Measurements from ENCODE around the gene TDRD1. TPM values are rescaled to one million over a fixed set of nuclear protein-coding genes. Genes with fewer than 3 reads are reported as not detected.

Gene TDRD1
- total RNA-seq, 4 donors from 2014 or later, result under 0.01 to 0.42 (median 0.22) TPM; not detected in 1

DNA sequence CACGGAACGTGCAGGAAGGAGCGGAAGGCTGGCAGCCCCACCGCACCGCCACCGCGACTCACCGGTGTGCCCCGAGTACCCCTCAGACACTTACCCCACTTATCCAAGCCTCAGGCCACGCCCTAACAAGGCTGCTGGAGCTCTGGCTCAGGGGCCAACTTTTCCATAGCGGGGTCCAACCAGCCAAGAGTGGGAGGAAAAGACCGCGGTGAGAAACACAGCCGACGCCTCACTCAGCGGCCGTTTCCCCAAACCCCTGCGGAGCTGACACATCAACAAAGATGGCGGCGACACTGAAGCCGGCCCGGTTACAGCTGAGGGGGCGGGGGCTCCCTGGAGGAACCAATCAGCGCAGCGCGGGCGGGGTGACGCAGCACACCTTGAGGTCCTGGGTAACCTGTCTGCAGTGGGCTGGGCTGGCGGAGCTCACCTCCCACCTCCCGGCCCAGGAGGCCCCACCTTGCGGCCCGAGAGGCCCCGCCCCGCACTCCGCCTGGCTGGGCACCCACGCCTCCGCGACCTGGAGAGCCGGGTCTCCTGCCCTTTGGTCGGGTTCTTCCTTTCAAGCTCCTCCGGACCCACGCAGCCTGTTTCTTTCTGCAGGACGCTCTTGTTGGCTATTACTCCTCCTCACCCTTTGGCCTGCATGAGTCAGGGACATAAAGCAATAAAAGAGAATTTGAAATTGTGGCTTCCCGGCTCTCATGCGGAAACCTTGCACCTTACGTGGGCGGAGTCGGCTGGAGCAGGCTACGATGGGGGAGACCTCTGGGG is 5.0 kb upstream of the TDRD1 start, which contains the start of gene CCDC186:
CCDC186 (minus strand) TSS at position 283 of the 774 bp plus-strand sequence. CDS start 10,935 bp downstream, outside the sequence.
- DNase-seq (ENCODE audit: low spot score in 2 of 2), result peak; percentile 84 to 89
- H3K4me1 ChIP-seq, result peaks cover 0 to 29% (median 8%) of the 10 kb centered on the region in 4 donors
- no peaks in the 10 kb centered on the region for H3K27me3 ChIP-seq
- peak within 1 kb of the TSS; percentile 82 to 95 (median 88) for H3K27ac ChIP-seq
- peak within 1 kb of the TSS; percentile 81 to 93 (median 86) for H3K4me3 ChIP-seq
- TF ChIP-seq, protein P1, sequence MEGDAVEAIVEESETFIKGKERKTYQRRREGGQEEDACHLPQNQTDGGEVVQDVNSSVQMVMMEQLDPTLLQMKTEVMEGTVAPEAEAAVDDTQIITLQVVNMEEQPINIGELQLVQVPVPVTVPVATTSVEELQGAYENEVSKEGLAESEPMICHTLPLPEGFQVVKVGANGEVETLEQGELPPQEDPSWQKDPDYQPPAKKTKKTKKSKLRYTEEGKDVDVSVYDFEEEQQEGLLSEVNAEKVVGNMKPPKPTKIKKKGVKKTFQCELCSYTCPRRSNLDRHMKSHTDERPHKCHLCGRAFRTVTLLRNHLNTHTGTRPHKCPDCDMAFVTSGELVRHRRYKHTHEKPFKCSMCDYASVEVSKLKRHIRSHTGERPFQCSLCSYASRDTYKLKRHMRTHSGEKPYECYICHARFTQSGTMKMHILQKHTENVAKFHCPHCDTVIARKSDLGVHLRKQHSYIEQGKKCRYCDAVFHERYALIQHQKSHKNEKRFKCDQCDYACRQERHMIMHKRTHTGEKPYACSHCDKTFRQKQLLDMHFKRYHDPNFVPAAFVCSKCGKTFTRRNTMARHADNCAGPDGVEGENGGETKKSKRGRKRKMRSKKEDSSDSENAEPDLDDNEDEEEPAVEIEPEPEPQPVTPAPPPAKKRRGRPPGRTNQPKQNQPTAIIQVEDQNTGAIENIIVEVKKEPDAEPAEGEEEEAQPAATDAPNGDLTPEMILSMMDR (IDR thresholded peaks at IDR 0.05), result no peak
- peak in 1 of 2 donors; percentile 79 for TF ChIP-seq EP300 (IDR thresholded peaks at IDR 0.05)
- peak in 1 of 2 donors; percentile 58 for TF ChIP-seq POLR2A (IDR thresholded peaks at IDR 0.05)
- peaks cover 0 to 6% (median 0%) of the 10 kb centered on the region in 4 donors for H3K9me3 ChIP-seq
- H3K36me3 ChIP-seq, result peaks cover 0 to 9% (median 0%) of the 10 kb centered on the region in 3 donors
- WGBS, 2 donors, result 0% methylated on average over 45 to 47 of the region's 49 CpGs

DNA sequence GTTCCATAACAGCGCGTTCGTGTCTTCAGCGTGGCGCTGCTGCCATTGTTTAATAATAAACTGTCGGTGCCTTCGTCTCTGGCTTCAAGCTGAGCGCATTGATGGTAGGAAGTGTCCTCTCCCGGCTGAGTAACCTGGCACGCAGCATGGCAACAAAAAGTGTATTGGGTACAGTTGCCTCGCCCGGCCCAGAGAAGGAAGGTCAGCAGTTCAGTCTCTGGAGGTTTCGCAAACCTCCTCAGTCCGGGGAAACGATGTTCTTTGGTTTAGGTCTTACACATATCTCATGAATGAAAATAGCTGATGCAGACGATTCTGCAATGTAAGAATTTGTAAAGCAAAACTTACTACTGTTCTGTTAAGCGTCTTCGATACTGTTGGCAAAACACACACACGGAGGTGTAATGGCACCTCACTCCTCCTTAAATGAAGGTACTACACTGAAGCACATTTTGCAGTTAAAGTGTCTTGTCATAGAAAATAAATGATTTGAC is 4.4 kb upstream of the TDRD1 start:
- Histone ChIP-seq H3K27me3 (no peaks in the 10 kb centered on the region), H3K36me3 (peaks cover 0 to 2% (median 0%) of the 10 kb centered on the region in 3 donors), H3K9me3 (peaks cover 0 to under 1% (median 0%) of the 10 kb centered on the region in 4 donors), H3K27ac (peak overlapping the region in 3 of 4 donors; percentile 82 to 95 (median 88)), H3K4me3 (peak overlapping the region; percentile 81 to 93 (median 86)), H3K4me1 (peaks cover 0 to 29% (median 8%) of the 10 kb centered on the region in 4 donors)
- WGBS, 2 donors, result 4% methylated on average over 19 of the region's 19 CpGs
- peak; percentile 20 to 33 for DNase-seq (ENCODE audit: low spot score in 2 of 2)
- peak in 1 of 2 donors; percentile 50 for TF ChIP-seq EP300 (IDR thresholded peaks at IDR 0.05)
- TF ChIP-seq POLR2A (IDR thresholded peaks at IDR 0.05), result no peak

DNA sequence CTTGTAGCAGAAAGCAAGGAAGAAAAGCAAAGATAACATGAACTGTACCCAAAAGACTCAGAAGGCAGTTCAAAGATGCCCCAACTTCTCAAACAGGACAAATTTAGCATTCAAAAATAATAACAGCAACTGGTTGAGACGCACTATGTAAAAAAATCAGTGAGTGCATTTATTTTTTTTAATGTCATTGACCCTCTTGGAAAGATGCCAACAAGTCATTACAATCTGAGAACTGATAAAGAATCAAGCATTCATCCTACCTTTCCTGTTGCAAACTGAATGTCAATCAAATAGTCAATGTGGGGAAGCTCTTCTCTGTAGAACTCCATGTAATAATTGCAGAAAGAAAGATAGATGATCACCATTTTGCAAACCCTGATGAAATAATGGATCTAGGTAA is 3.5 kb upstream of the TDRD1 start:
- no peaks in the 10 kb centered on the region for H3K9me3 ChIP-seq
- H3K4me1 ChIP-seq, result peaks cover 0 to 29% (median 8%) of the 10 kb centered on the region in 4 donors
- H3K27me3 ChIP-seq, result no peaks in the 10 kb centered on the region
- H3K4me3 ChIP-seq, result no peak overlapping the region
- no peak for TF ChIP-seq EP300 (IDR thresholded peaks at IDR 0.05)
- TF ChIP-seq, protein P1 (IDR thresholded peaks at IDR 0.05), result no peak
- no peak for TF ChIP-seq POLR2A (IDR thresholded peaks at IDR 0.05)
- no peaks in the 10 kb centered on the region for H3K36me3 ChIP-seq
- WGBS, 2 donors, result 85 to 91% methylated on average over 1 of the region's 1 CpG
- no peak for DNase-seq (ENCODE audit: low spot score in 2 of 2)
- H3K27ac ChIP-seq, result no peak overlapping the region

DNA sequence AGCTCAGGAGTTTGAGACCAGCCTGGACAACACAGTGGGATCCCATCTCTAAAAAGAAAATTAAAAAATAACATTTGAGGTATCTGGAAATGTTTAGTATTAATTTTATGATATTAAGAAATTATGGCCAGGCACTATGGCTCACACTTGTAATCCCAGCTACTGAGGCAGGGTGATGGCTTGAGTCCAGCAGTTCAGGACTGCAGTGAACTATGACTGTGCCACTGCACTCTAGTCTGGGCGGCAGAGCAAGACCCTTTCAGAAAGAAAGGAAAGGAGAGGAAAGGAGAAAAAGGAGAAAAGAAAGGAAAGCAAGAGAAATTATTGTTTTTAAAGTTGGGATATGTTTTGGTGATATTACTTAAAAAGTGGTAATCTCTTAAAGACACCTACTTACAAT is 2.6 kb upstream of the TDRD1 start:
- 84 to 86% methylated on average over 1 of the region's 1 CpG for WGBS, 2 donors
- Histone ChIP-seq H3K4me1 (peaks cover 0 to 26% (median 8%) of the 10 kb centered on the region in 4 donors), H3K27ac (no peak overlapping the region), H3K9me3 (no peaks in the 10 kb centered on the region), H3K4me3 (no peak overlapping the region), H3K36me3 (no peaks in the 10 kb centered on the region), H3K27me3 (no peaks in the 10 kb centered on the region)
- TF ChIP-seq POLR2A (IDR thresholded peaks at IDR 0.05) (no peak), EP300 (IDR thresholded peaks at IDR 0.05) (no peak)
- TF ChIP-seq, protein P1 (IDR thresholded peaks at IDR 0.05), result no peak
- DNase-seq (ENCODE audit: low spot score in 2 of 2), result no peak

DNA sequence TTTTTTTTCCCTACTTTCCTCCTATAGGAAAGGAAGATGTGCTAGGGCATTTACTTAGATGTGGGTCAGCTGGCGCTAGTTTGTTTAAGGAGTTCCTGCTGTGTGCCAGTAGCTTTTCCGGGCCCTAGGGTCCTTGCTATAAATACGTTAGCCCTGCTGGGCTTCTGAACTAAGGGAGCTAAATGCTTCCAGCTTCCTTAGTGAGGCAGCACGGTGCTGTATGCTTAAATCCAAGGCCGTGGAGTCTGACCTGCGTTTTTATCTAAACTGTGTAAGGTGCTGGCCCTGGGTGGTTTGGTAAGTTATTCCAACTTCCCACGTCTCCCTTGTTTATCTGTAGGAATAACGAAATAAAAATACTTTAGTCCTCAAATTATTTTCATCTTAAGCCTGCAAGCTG is 594 bp downstream of the TDRD1 start:
- Histone ChIP-seq H3K9me3 (no peaks in the 10 kb centered on the region), H3K4me3 (no peak overlapping the region), H3K27me3 (no peaks in the 10 kb centered on the region), H3K27ac (no peak overlapping the region), H3K36me3 (no peaks in the 10 kb centered on the region), H3K4me1 (peaks cover 0 to 6% (median 0%) of the 10 kb centered on the region in 4 donors)
- DNase-seq (ENCODE audit: low spot score in 2 of 2), result no peak
- TF ChIP-seq, protein P1 (IDR thresholded peaks at IDR 0.05), result no peak
- TF ChIP-seq POLR2A (IDR thresholded peaks at IDR 0.05) (no peak), EP300 (IDR thresholded peaks at IDR 0.05) (no peak)
- 62 to 69% methylated on average over 8 of the region's 8 CpGs for WGBS, 2 donors

Data from tibial nerve (tissue), 4 donors.